HEK293 (cell line): Measurements from ENCODE around the gene PHC1.
"Not testable (repeated sequence)": the region's sequence is repeated elsewhere in the genome, so short reads cannot be mapped to it uniquely, and the experiment has no call there.

Experiments
- CTCF ChIA-PET: fragments of 350-600 bp; formaldehyde crosslinking; extraction: SDS; loops from one replicate; lab custom pipeline; 2021; ENCODE audit warnings: antibody characterized with exemption; lab: Yijun Ruan, JAX
- POLR2A ChIA-PET: fragments of 300-600 bp; formaldehyde crosslinking; extraction: SDS; loops from one replicate; lab custom pipeline; 2020; ENCODE audit warnings: antibody characterized with exemption, inconsistent platforms; lab: Yijun Ruan, JAX
- H3K27ac ChIP-seq: fragments of 200-500 bp; sonication (Bioruptor generic); 2 replicates; pipeline ENCODE4 v1.5.1; 2014; ENCODE audit warnings: low read depth, low read length, control low read depth, inconsistent platforms; ENCODE audit errors: extremely low read depth
- H3K36me3 ChIP-seq, 2 experiments: fragments of 200-500 bp in 1 of 2; sonication (Bioruptor generic) in 1 of 2; 1 replicate in 1 of 2; 2 replicates in 1 of 2; pipeline ENCODE4 v1.5.1; 2014 to 2017; ENCODE audit warnings: inconsistent platforms in 2 of 2, low read length in 2 of 2; ENCODE audit not compliant: control insufficient read depth in 2 of 2, insufficient read depth in 1 of 2
- H3K4me1 ChIP-seq: fragments of 200-500 bp; sonication (Bioruptor generic); 2 replicates; pipeline ENCODE4 v1.5.1; 2014; ENCODE audit warnings: mild to moderate bottlenecking, low read length, inconsistent platforms; ENCODE audit not compliant: control insufficient read depth, insufficient read depth
- H3K4me3 ChIP-seq: 2 replicates; pipeline ENCODE4 v1.5.1; 2011; ENCODE audit warnings: low read depth, mild to moderate bottlenecking, control low read depth, low read length, moderate library complexity
- H3K9me3 ChIP-seq: fragments of 200-500 bp; sonication (Bioruptor generic); 2 replicates; pipeline ENCODE4 v1.5.1; 2014; ENCODE audit warnings: low read depth, low read length, inconsistent platforms; ENCODE audit not compliant: control insufficient read depth, insufficient read depth
- BCL6B ChIP-seq: fragments of 450-650 bp; formaldehyde crosslinking; IDR thresholded peaks from 2 replicates; pipeline ENCODE4 v1.5.1; 2017; ENCODE audit warnings: missing biosample characterization, missing genetic modification characterization
- PBX3 ChIP-seq: sonication (generic); formaldehyde crosslinking; IDR thresholded peaks from 2 replicates; pipeline ENCODE4 v1.8.1; 2022; ENCODE audit warnings: mild to moderate bottlenecking, moderate library complexity, missing genetic modification reagents
- SCRT1 ChIP-seq: fragments of 450-650 bp; formaldehyde crosslinking; IDR thresholded peaks from 2 replicates; pipeline ENCODE4 v1.5.1; 2016; ENCODE audit warnings: missing biosample characterization, missing genetic modification characterization, borderline replicate concordance
- SCRT2 ChIP-seq: fragments of 450-650 bp; formaldehyde crosslinking; IDR thresholded peaks from 2 replicates; pipeline ENCODE4 v1.5.1; 2016; ENCODE audit warnings: missing biosample characterization, missing genetic modification characterization
- ZBTB7A ChIP-seq: fragments of 450-650 bp; formaldehyde crosslinking; IDR thresholded peaks from 2 replicates; pipeline ENCODE4 v1.5.1; 2016; ENCODE audit warnings: low read depth, missing biosample characterization, missing genetic modification characterization
- ZFP37 ChIP-seq: fragments of 450-650 bp; formaldehyde crosslinking; IDR thresholded peaks from 2 replicates; pipeline ENCODE4 v1.5.1; 2016; ENCODE audit warnings: missing biosample characterization, missing genetic modification characterization
- ZNF174 ChIP-seq: fragments of 450-650 bp; formaldehyde crosslinking; IDR thresholded peaks from 2 replicates; pipeline ENCODE4 v1.5.0; 2017; ENCODE audit warnings: missing biosample characterization, mild to moderate bottlenecking, missing genetic modification characterization
- ZNF23 ChIP-seq: fragments of 450-650 bp; formaldehyde crosslinking; IDR thresholded peaks from 2 replicates; pipeline ENCODE4 v1.5.1; 2016; ENCODE audit warnings: missing biosample characterization, missing genetic modification characterization, borderline replicate concordance
- ZNF274 ChIP-seq, 2 experiments: fragments of 200-500 bp in 1 of 2; fragments of 450-650 bp in 1 of 2; sonication (Bioruptor generic) in 1 of 2; formaldehyde crosslinking in 1 of 2; IDR thresholded peaks; 2 replicates each; pipeline versions ENCODE4 v1.5.1 to v1.6.1; 2014 to 2016; ENCODE audit warnings: borderline replicate concordance in 1 of 2, inconsistent platforms in 1 of 2, low read length in 1 of 2, missing biosample characterization in 1 of 2, missing genetic modification characterization in 1 of 2
- ZNF416 ChIP-seq: fragments of 450-650 bp; formaldehyde crosslinking; IDR thresholded peaks from 2 replicates; pipeline ENCODE4 v1.5.1; 2016; ENCODE audit warnings: missing biosample characterization, missing genetic modification characterization
- ZNF621 ChIP-seq: fragments of 450-650 bp; formaldehyde crosslinking; IDR thresholded peaks from 2 replicates; pipeline ENCODE4 v1.5.1; 2017; ENCODE audit warnings: missing biosample characterization, missing genetic modification characterization
- ZNF843 ChIP-seq: fragments of 450-650 bp; formaldehyde crosslinking; IDR thresholded peaks from 2 replicates; pipeline ENCODE4 v1.5.1; 2016; ENCODE audit warnings: missing biosample characterization, missing genetic modification characterization

The PHC1 gene

DNA sequence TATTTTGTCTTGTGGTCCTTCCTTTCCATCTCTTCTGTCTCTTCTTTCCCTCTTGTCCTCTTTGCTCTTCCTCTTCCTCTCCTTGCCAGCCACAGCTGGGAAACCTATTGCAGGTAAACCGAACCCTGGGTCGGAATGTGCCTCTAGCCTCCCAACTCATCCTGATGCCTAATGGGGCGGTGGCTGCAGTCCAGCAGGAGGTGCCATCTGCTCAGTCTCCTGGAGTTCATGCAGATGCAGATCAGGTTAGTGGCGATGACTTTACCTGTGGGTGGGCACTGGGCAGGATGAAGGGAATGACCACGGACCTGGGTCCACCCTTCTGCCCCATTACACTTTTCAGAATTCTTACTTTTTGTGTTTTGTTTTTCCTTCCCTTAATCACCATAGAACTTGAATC lies 8.2 kb downstream of the PHC1 start (continued):
- TF ChIP-seq BCL6B (tag by site-specific recombination) (no peak), ZNF843 (tag by site-specific recombination) (no peak)

- H3K36me3 ChIP-seq: peaks cover 14 to 53% of the 10 kb centered on the region in 2 experiments
- POLR2A ChIA-PET, H3K9me3 ChIP-seq, H3K27ac ChIP-seq, H3K4me1 ChIP-seq, H3K4me3 ChIP-seq, CTCF ChIA-PET: not testable (repeated sequence)
These were observed 16.5 kb downstream of the PHC1 start for GRCh38 chr12:8930655-8931323.

DNA sequence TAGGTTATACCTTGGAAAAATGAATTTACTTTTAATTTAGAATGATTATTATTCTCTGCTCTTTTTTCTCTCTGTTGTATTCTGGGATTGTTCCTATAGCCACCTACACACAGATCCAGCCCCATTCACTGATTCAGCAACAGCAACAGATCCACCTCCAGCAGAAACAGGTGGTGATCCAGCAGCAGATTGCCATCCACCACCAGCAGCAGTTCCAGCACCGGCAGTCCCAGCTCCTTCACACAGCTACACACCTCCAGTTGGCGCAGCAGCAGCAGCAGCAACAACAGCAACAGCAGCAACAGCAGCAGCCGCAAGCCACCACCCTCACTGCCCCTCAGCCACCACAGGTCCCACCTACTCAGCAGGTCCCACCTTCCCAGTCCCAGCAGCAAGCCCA lies 18.2 kb downstream of the PHC1 start:
- CTCF ChIA-PET: interaction anchor here (0.7 kb wide), 1 partner anchor 74 kb away, joined by 3 read pairs; no protein-coding TSS in a partner anchor
- H3K4me3 ChIP-seq, POLR2A ChIA-PET, H3K9me3 ChIP-seq, H3K4me1 ChIP-seq, H3K27ac ChIP-seq: not testable (repeated sequence)
- peaks cover 14 to 57% of the 10 kb centered on the region in 2 experiments for H3K36me3 ChIP-seq

GRCh38 chr12:8934080-8934479 lies 19.8 kb downstream of the PHC1 start:
- H3K36me3 ChIP-seq: peaks cover 22 to 71% of the 10 kb centered on the region in 2 experiments
- H3K27ac ChIP-seq, H3K9me3 ChIP-seq, H3K4me1 ChIP-seq, POLR2A ChIA-PET, H3K4me3 ChIP-seq: not testable (repeated sequence)
- CTCF ChIA-PET: interaction anchor here (0.7 kb wide), 1 partner anchor 64 kb away, joined by 4 read pairs; no protein-coding TSS in a partner anchor

GRCh38 chr12:8936735-8937134 lies 22.4 kb downstream of the PHC1 start:
- Histone ChIP-seq H3K4me3 (no peak overlapping the region), H3K9me3 (no peaks in the 10 kb centered on the region), H3K4me1 (no peaks in the 10 kb centered on the region), H3K36me3 (peaks cover 13 to 60% of the 10 kb centered on the region in 2 experiments), H3K27ac (no peak overlapping the region)
- ChIA-PET CTCF (no interaction called here), POLR2A (no interaction called here)
- no peak for TF ChIP-seq ZBTB7A
- no peak for TF ChIP-seq ZNF23 (tag by site-specific recombination)
- TF ChIP-seq SCRT1 (tag by site-specific recombination): no peak
- TF ChIP-seq SCRT2 (tag by site-specific recombination): no peak
- no peak for TF ChIP-seq ZNF416
- no peak for TF ChIP-seq PBX3 (CRISPR knock-in tag)
- no peak for TF ChIP-seq ZNF274 (IDR thresholded peaks at IDR 0.05; ENCODE audit: low read length)
- TF ChIP-seq ZNF274 (tag by site-specific recombination; IDR thresholded peaks at IDR 0.05; ENCODE audit: borderline replicate concordance): no peak
- no peak for TF ChIP-seq ZNF621 (tag by site-specific recombination)
- TF ChIP-seq ZFP37 (tag by site-specific recombination): no peak
- no peak for TF ChIP-seq ZNF174 (tag by site-specific recombination)
